ENCODE results near the gene PAQR5. TPM values are rescaled to one million over a fixed set of nuclear protein-coding genes. Genes with fewer than 3 reads are reported as not detected.

PAQR5 gene
- total RNA-seq, 1 donor from 2014 or later = 1.2 TPM

DNA sequence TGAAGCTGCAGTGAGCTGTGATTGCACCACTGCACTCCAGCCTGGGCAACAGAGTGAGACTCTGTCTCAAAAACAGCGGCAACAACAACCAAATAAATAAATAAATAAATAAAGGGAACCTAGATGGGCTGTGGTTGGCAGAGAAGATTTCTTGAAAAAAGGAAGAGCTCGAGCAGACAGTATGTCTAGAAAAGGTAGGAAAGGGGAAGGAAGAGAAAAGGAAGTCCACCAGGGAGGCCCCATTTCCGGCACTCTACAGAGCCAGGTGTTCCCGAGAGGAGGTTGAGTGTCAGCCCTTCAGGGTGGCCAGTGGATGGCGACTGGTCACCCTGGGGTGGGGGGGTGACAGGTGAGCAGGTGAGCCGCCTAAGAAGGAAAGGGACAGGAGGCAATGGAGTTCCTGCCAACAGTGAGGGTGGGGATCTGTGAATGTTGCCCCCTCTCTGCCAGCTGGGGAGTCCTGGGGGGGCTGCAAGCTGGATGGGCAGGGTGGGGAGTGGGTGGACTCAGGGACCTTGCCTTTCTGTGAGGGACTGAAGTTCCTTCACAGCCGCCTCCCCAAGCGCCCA lies 14.8 kb downstream of the PAQR5 start:
- Mint-ChIP-seq H3K9me3 (ENCODE audit: unreplicated experiment) (peaks cover 3% of the 10 kb centered on the region), H3K27ac (ENCODE audit: unreplicated experiment) (no peak overlapping the region), H3K27me3 (ENCODE audit: low read depth, unreplicated experiment) (peaks cover 19% of the 10 kb centered on the region), H3K4me3 (ENCODE audit: unreplicated experiment) (no peak overlapping the region), H3K4me1 (ENCODE audit: low read depth, unreplicated experiment) (peaks cover 9% of the 10 kb centered on the region), H3K36me3 (ENCODE audit: low read depth, unreplicated experiment) (no peaks in the 10 kb centered on the region)
- Histone ChIP-seq H3K4me1 (ENCODE audit: insufficient read depth, low read length) (peaks cover 13% of the 10 kb centered on the region), H3K36me3 (ENCODE audit: insufficient read depth, low read length) (no peaks in the 10 kb centered on the region), H3K4me3 (ENCODE audit: insufficient read depth, low read depth, low read length) (no peak overlapping the region), H3K9me3 (ENCODE audit: insufficient read depth, low read depth, low read length) (no peaks in the 10 kb centered on the region), H4K20me1 (ENCODE audit: insufficient read depth, low read length) (no peaks in the 10 kb centered on the region), H3K9ac (ENCODE audit: low read length) (no peak overlapping the region), H2AFZ (ENCODE audit: low read depth, low read length) (no peak overlapping the region), H3K27ac (ENCODE audit: low read depth, low read length) (no peak overlapping the region), H3K79me2 (ENCODE audit: insufficient read depth, low read length) (no peaks in the 10 kb centered on the region), H3K4me2 (ENCODE audit: low read length) (no peak overlapping the region), H3K27me3 (ENCODE audit: insufficient read depth, low read length) (no peaks in the 10 kb centered on the region)
- DNase-seq (ENCODE audit: low read depth) (no peak), FAIRE-seq (no peak)
- TF ChIP-seq, protein P1, sequence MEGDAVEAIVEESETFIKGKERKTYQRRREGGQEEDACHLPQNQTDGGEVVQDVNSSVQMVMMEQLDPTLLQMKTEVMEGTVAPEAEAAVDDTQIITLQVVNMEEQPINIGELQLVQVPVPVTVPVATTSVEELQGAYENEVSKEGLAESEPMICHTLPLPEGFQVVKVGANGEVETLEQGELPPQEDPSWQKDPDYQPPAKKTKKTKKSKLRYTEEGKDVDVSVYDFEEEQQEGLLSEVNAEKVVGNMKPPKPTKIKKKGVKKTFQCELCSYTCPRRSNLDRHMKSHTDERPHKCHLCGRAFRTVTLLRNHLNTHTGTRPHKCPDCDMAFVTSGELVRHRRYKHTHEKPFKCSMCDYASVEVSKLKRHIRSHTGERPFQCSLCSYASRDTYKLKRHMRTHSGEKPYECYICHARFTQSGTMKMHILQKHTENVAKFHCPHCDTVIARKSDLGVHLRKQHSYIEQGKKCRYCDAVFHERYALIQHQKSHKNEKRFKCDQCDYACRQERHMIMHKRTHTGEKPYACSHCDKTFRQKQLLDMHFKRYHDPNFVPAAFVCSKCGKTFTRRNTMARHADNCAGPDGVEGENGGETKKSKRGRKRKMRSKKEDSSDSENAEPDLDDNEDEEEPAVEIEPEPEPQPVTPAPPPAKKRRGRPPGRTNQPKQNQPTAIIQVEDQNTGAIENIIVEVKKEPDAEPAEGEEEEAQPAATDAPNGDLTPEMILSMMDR (IDR thresholded peaks at IDR 0.05; ENCODE audit: insufficient read depth, low read depth, low read length) = no peak
- TF ChIP-seq EZH2 (IDR thresholded peaks at IDR 0.05; ENCODE audit: insufficient read depth, low read length) = no peak

DNA sequence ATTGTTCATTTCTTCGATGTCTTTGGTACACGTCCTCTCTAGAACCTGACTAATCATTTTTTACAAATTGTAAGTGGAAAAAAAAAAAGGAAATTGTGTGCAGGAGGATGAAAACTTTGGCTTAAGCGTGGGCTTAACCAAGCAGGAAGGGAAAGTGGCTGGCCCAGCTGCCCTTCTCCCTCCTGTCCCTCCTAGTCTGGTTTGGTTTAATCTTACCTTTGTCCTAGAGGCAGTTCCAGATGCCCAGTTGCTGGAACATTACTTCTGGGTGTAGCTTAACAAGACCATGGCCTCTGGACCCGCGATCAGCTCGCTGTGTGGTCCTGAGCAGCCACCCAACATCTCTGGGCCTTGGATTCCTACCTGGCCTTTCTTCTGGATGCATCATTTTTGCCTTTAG lies 15.4 kb downstream of the PAQR5 start:
- H3K36me3 Mint-ChIP-seq (ENCODE audit: low read depth, unreplicated experiment) = no peaks in the 10 kb centered on the region
- peaks cover 15% of the 10 kb centered on the region for H3K27me3 Mint-ChIP-seq (ENCODE audit: low read depth, unreplicated experiment)
- Histone ChIP-seq H3K4me1 (ENCODE audit: insufficient read depth, low read length) (peaks cover 13% of the 10 kb centered on the region), H3K27me3 (ENCODE audit: insufficient read depth, low read length) (no peaks in the 10 kb centered on the region), H3K36me3 (ENCODE audit: insufficient read depth, low read length) (no peaks in the 10 kb centered on the region), H3K79me2 (ENCODE audit: insufficient read depth, low read length) (no peaks in the 10 kb centered on the region), H3K9me3 (ENCODE audit: insufficient read depth, low read depth, low read length) (no peaks in the 10 kb centered on the region), H3K9ac (ENCODE audit: low read length) (no peak overlapping the region), H3K4me3 (ENCODE audit: insufficient read depth, low read depth, low read length) (no peak overlapping the region), H3K27ac (ENCODE audit: low read depth, low read length) (no peak overlapping the region), H4K20me1 (ENCODE audit: insufficient read depth, low read length) (no peaks in the 10 kb centered on the region), H2AFZ (ENCODE audit: low read depth, low read length) (no peak overlapping the region), H3K4me2 (ENCODE audit: low read length) (no peak overlapping the region)
- no peak overlapping the region for H3K27ac Mint-ChIP-seq (ENCODE audit: unreplicated experiment)
- no peak overlapping the region for H3K4me3 Mint-ChIP-seq (ENCODE audit: unreplicated experiment)
- H3K9me3 Mint-ChIP-seq (ENCODE audit: unreplicated experiment) = peaks cover 2% of the 10 kb centered on the region
- DNase-seq (ENCODE audit: low read depth) (no peak), FAIRE-seq (no peak)
- no peak for TF ChIP-seq EZH2 (IDR thresholded peaks at IDR 0.05; ENCODE audit: insufficient read depth, low read length)
- TF ChIP-seq, protein P1 (IDR thresholded peaks at IDR 0.05; ENCODE audit: insufficient read depth, low read depth, low read length) = no peak
- peaks cover 9% of the 10 kb centered on the region for H3K4me1 Mint-ChIP-seq (ENCODE audit: low read depth, unreplicated experiment)

DNA sequence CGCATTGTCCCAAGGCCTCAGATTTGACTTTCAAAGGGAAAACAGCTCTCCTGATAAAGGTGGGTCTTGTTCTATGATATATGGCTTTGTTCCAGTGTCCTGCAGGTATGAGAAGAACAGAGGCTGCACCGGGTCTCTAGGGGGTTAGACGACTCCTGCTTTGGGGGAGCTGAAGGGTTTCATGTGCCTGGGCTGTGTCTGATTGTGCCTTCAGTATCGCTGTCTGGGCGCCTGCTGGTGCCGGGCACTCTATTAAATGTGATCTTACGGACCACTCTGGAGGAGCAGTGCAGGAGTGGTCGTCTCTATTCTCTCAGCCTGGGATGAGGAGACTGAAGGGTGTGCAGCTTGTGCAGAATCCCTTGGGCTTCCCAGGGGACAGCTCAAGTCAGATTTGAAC lies 16.0 kb downstream of the PAQR5 start:
- no peaks in the 10 kb centered on the region for H3K79me2 ChIP-seq (ENCODE audit: insufficient read depth, low read length)
- H3K27me3 ChIP-seq (ENCODE audit: insufficient read depth, low read length) = no peaks in the 10 kb centered on the region
- Mint-ChIP-seq H3K27ac (ENCODE audit: unreplicated experiment) (no peak overlapping the region), H3K27me3 (ENCODE audit: low read depth, unreplicated experiment) (peaks cover 15% of the 10 kb centered on the region), H3K4me3 (ENCODE audit: unreplicated experiment) (no peak overlapping the region), H3K9me3 (ENCODE audit: unreplicated experiment) (peaks cover 2% of the 10 kb centered on the region), H3K4me1 (ENCODE audit: low read depth, unreplicated experiment) (peaks cover 9% of the 10 kb centered on the region), H3K36me3 (ENCODE audit: low read depth, unreplicated experiment) (no peaks in the 10 kb centered on the region)
- H4K20me1 ChIP-seq (ENCODE audit: insufficient read depth, low read length) = no peaks in the 10 kb centered on the region
- no peak overlapping the region for H3K4me2 ChIP-seq (ENCODE audit: low read length)
- no peak overlapping the region for H3K27ac ChIP-seq (ENCODE audit: low read depth, low read length)
- H3K4me1 ChIP-seq (ENCODE audit: insufficient read depth, low read length) = peaks cover 13% of the 10 kb centered on the region
- H3K4me3 ChIP-seq (ENCODE audit: insufficient read depth, low read depth, low read length) = no peak overlapping the region
- DNase-seq (ENCODE audit: low read depth) = no peak
- FAIRE-seq = no peak
- no peak overlapping the region for H2AFZ ChIP-seq (ENCODE audit: low read depth, low read length)
- no peak overlapping the region for H3K9ac ChIP-seq (ENCODE audit: low read length)
- H3K9me3 ChIP-seq (ENCODE audit: insufficient read depth, low read depth, low read length) = no peaks in the 10 kb centered on the region
- no peaks in the 10 kb centered on the region for H3K36me3 ChIP-seq (ENCODE audit: insufficient read depth, low read length)
- no peak for TF ChIP-seq EZH2 (IDR thresholded peaks at IDR 0.05; ENCODE audit: insufficient read depth, low read length)
- TF ChIP-seq, protein P1 (IDR thresholded peaks at IDR 0.05; ENCODE audit: insufficient read depth, low read depth, low read length) = no peak

All from astrocyte (in vitro differentiated cells and primary cell).